Measurements from ENCODE around the gene GFOD2. TPM values are rescaled to one million over a fixed set of nuclear protein-coding genes. Genes with fewer than 3 reads are reported as not detected.

Gene GFOD2
- total RNA-seq, 1 donor from 2014 or later = 33.6 TPM

- no peak for DNase-seq (ENCODE audit: low read depth)
Measured at GRCh38 chr16:67645397-67646121, 73.6 kb downstream of the GFOD2 start.

DNA sequence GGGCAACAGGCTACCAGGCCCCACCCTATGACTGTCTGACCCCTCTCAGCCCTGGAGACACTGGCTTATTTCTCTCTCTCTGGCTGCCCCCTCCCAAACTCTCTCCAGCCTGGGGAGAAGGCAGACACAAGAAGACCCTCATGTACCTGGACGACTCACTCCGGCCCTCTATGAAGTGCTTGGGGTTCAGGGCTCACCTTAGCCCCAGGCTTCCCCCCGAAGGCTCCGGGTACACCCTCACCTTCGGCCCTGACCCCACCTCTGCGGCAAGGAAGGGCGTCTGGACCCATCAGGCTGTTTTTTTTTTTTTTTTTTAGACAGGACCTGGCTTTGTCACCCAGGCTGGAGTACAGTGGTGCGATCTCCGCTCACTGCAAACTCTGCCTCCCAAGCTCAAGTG lies 75.1 kb downstream of the GFOD2 start:
- DNase-seq (ENCODE audit: low read depth) = no peak

GRCh38 chr16:67641779-67642708 lies 77.1 kb downstream of the GFOD2 start:
- no peak for DNase-seq (ENCODE audit: low read depth)

- DNase-seq (ENCODE audit: low read depth) = no peak
Measured at GRCh38 chr16:67637625-67638024, 81.5 kb downstream of the GFOD2 start.

DNA sequence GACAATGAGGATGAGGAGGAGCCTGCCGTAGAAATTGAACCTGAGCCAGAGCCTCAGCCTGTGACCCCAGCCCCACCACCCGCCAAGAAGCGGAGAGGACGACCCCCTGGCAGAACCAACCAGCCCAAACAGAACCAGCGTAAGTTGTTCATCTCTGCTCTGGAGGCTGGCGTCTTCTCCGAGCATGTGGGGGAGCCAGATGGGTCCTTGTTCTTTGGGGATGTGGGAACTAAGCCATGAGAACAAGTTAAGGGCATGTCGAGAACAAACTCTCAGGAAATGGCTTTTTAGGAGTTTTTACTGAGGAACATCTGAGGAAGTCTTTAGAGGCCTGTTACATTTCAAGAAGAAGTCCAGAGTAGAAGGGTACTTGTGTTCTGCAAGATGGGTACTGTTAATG lies 82.4 kb downstream of the GFOD2 start:
- DNase-seq (ENCODE audit: low read depth) = no peak

- no peak for DNase-seq (ENCODE audit: low read depth)
Measured at GRCh38 chr16:67632415-67633172, 86.5 kb downstream of the GFOD2 start.

GRCh38 chr16:67628216-67628615 lies 90.9 kb downstream of the GFOD2 start:
- DNase-seq (ENCODE audit: low read depth) = no peak

Other genes with a start within 250 kb of the GFOD2 start
- 127 and 183 TPM in 2 replicates for gene ATP6V0D1, start 238.2 kb downstream of the GFOD2 start, total RNA-seq
- gene AGRP, start 235.8 kb downstream of the GFOD2 start, total RNA-seq = not detected in 2 replicates
- gene RIPOR1, start 190.5 kb downstream of the GFOD2 start, total RNA-seq = 61.6 and 195 TPM in 2 replicates
- 14.8 and 35.6 TPM in 2 replicates for gene CTCF, start 156.8 kb downstream of the GFOD2 start, total RNA-seq
- gene CARMIL2, start 74.2 kb downstream of the GFOD2 start, total RNA-seq = 0.55 and 2.8 TPM in 2 replicates
- 10.0 and 11.3 TPM in 2 replicates for gene ACD, start 59.1 kb downstream of the GFOD2 start, total RNA-seq
- gene PARD6A, start 58.4 kb downstream of the GFOD2 start, total RNA-seq = 2.8 and 16.1 TPM in 2 replicates
- 14.6 and 22.8 TPM in 2 replicates for gene ENKD1, start 52.6 kb downstream of the GFOD2 start, total RNA-seq
- 4.6 and 11.1 TPM in 2 replicates for gene C16orf86, start 52.5 kb downstream of the GFOD2 start, total RNA-seq
- 2.4 and 11.0 TPM in 2 replicates for gene RANBP10, start 87.2 kb upstream of the GFOD2 start, total RNA-seq
- gene TSNAXIP1, start 87.6 kb upstream of the GFOD2 start, total RNA-seq = under 0.01 and 4.8 TPM in 2 replicates
- gene THAP11, start 123.0 kb upstream of the GFOD2 start, total RNA-seq = 19.6 and 36.1 TPM in 2 replicates
- 204 and 241 TPM in 2 replicates for gene NUTF2, start 127.6 kb upstream of the GFOD2 start, total RNA-seq
- 34.7 and 37.2 TPM in 2 replicates for gene CENPT, start 128.4 kb upstream of the GFOD2 start, total RNA-seq
- 48.4 and 62.9 TPM in 2 replicates for gene EDC4, start 153.7 kb upstream of the GFOD2 start, total RNA-seq
- not detected in 2 replicates for gene NRN1L, start 165.6 kb upstream of the GFOD2 start, total RNA-seq
- gene PSKH1, start 173.9 kb upstream of the GFOD2 start, total RNA-seq = 14.8 and 39.7 TPM in 2 replicates
- 0.15 and 0.69 TPM in 2 replicates for gene CTRL, start 212.5 kb upstream of the GFOD2 start, total RNA-seq
- gene PSMB10, start 217.5 kb upstream of the GFOD2 start, total RNA-seq = 26.4 and 143 TPM in 2 replicates
- 2.1 and 5.8 TPM in 2 replicates for gene LCAT, start 224.8 kb upstream of the GFOD2 start, total RNA-seq
- 42.0 and 104 TPM in 2 replicates for gene SLC12A4, start 249.3 kb upstream of the GFOD2 start, total RNA-seq